ENCODE data around the gene ZNF287.

- TF ChIP-seq CTCF (IDR thresholded peaks at IDR 0.05; ENCODE audit: low read length) (no peak), EZH2 (IDR thresholded peaks at IDR 0.05; ENCODE audit: borderline replicate concordance, low read length) (no peak)
Observed at GRCh38 chr17:16537130-16537458, 31.9 kb downstream of the ZNF287 start.
